GM21619 (cell line): ENCODE measurements around the gene RAPGEF6.
A peak's percentile ranks its signal among the peaks of the same experiment; 100 is the strongest.

Source experiments
- ATAC-seq: cut with Tn5 transposase; IDR thresholded peaks from one replicate; pipeline ENCODE4 v1.9.1; 2021; ENCODE audit not compliant: unreplicated experiment

The RAPGEF6 gene

GRCh38 chr5:131541762-131542161 lies 93.3 kb downstream of the RAPGEF6 start:
- no peak for ATAC-seq

GRCh38 chr5:131541071-131541470 lies 94.0 kb downstream of the RAPGEF6 start:
- no peak for ATAC-seq

GRCh38 chr5:131539251-131539650 lies 95.8 kb downstream of the RAPGEF6 start:
- ATAC-seq = no peak

GRCh38 chr5:131538177-131538593 lies 96.8 kb downstream of the RAPGEF6 start:
- ATAC-seq = no peak

- ATAC-seq = peak; percentile 0
These were observed 98.1 kb downstream of the RAPGEF6 start for GRCh38 chr5:131536850-131537448.

GRCh38 chr5:131536211-131536826 lies 98.7 kb downstream of the RAPGEF6 start:
- ATAC-seq = peak; percentile 93

- ATAC-seq = no peak
These were observed 100.1 kb downstream of the RAPGEF6 start for GRCh38 chr5:131534974-131535373.

GRCh38 chr5:131533836-131534235 lies 101.2 kb downstream of the RAPGEF6 start:
- no peak for ATAC-seq

GRCh38 chr5:131532031-131532640 lies 102.9 kb downstream of the RAPGEF6 start:
- no peak for ATAC-seq

GRCh38 chr5:131530706-131531331 lies 104.2 kb downstream of the RAPGEF6 start:
- no peak for ATAC-seq

GRCh38 chr5:131528682-131529081 lies 106.3 kb downstream of the RAPGEF6 start:
- peak; percentile 60 for ATAC-seq

- ATAC-seq = no peak
These were observed 109.2 kb downstream of the RAPGEF6 start for GRCh38 chr5:131525805-131526204.

GRCh38 chr5:131524431-131524830 lies 110.6 kb downstream of the RAPGEF6 start:
- ATAC-seq = no peak

- no peak for ATAC-seq
These were observed 111.4 kb downstream of the RAPGEF6 start for GRCh38 chr5:131523500-131524185.

- ATAC-seq = no peak
These were observed 113.8 kb downstream of the RAPGEF6 start for GRCh38 chr5:131521252-131521651.

GRCh38 chr5:131515348-131515747 lies 119.7 kb downstream of the RAPGEF6 start:
- ATAC-seq = no peak

- ATAC-seq = no peak
These were observed 120.4 kb downstream of the RAPGEF6 start for GRCh38 chr5:131514316-131515283.

- no peak for ATAC-seq
These were observed 121.2 kb downstream of the RAPGEF6 start for GRCh38 chr5:131513780-131514179.

GRCh38 chr5:131511934-131512333 lies 123.1 kb downstream of the RAPGEF6 start:
- ATAC-seq = no peak

GRCh38 chr5:131509801-131510200 lies 125.2 kb downstream of the RAPGEF6 start:
- no peak for ATAC-seq
